ENCODE data around the gene BAZ2B.

The BAZ2B gene

GRCh38 chr2:159573846-159574606 lies 42.3 kb downstream of the BAZ2B start:
- DNase-seq (ENCODE audit: low spot score) = no peak

- no peak for DNase-seq (ENCODE audit: low spot score)
These were observed 43.1 kb downstream of the BAZ2B start for GRCh38 chr2:159573294-159573693.

GRCh38 chr2:159572459-159572858 lies 43.9 kb downstream of the BAZ2B start:
- no peak for DNase-seq (ENCODE audit: low spot score)

- DNase-seq (ENCODE audit: low spot score) = no peak
These were observed 44.6 kb downstream of the BAZ2B start for GRCh38 chr2:159571540-159572260.

GRCh38 chr2:159564081-159564480 lies 52.3 kb downstream of the BAZ2B start:
- no peak for DNase-seq (ENCODE audit: low spot score)

- no peak for DNase-seq (ENCODE audit: low spot score)
These were observed 54.1 kb downstream of the BAZ2B start for GRCh38 chr2:159562248-159562647.

- DNase-seq (ENCODE audit: low spot score) = no peak
These were observed 54.6 kb downstream of the BAZ2B start for GRCh38 chr2:159561786-159562185.

GRCh38 chr2:159561242-159561641 lies 55.1 kb downstream of the BAZ2B start:
- no peak for DNase-seq (ENCODE audit: low spot score)

- no peak for DNase-seq (ENCODE audit: low spot score)
These were observed 57.3 kb downstream of the BAZ2B start for GRCh38 chr2:159559034-159559433.

GRCh38 chr2:159558479-159558878 lies 57.9 kb downstream of the BAZ2B start:
- no peak for DNase-seq (ENCODE audit: low spot score)

- no peak for DNase-seq (ENCODE audit: low spot score)
These were observed 58.8 kb downstream of the BAZ2B start for GRCh38 chr2:159557437-159558034.

- no peak for DNase-seq (ENCODE audit: low spot score)
These were observed 60.5 kb downstream of the BAZ2B start for GRCh38 chr2:159555651-159556392.

GRCh38 chr2:159553727-159554126 lies 62.6 kb downstream of the BAZ2B start:
- DNase-seq (ENCODE audit: low spot score) = no peak

GRCh38 chr2:159551806-159552205 lies 64.5 kb downstream of the BAZ2B start:
- DNase-seq (ENCODE audit: low spot score) = no peak

GRCh38 chr2:159550231-159550630 lies 66.1 kb downstream of the BAZ2B start:
- no peak for DNase-seq (ENCODE audit: low spot score)

GRCh38 chr2:159549234-159549633 lies 67.1 kb downstream of the BAZ2B start:
- DNase-seq (ENCODE audit: low spot score) = no peak

- no peak for DNase-seq (ENCODE audit: low spot score)
These were observed 69.5 kb downstream of the BAZ2B start for GRCh38 chr2:159546716-159547430.

- no peak for DNase-seq (ENCODE audit: low spot score)
These were observed 70.3 kb downstream of the BAZ2B start for GRCh38 chr2:159546039-159546438.

- no peak for DNase-seq (ENCODE audit: low spot score)
These were observed 71.3 kb downstream of the BAZ2B start for GRCh38 chr2:159545085-159545484.

- DNase-seq (ENCODE audit: low spot score) = no peak
These were observed 74.2 kb downstream of the BAZ2B start for GRCh38 chr2:159542101-159542500.

GRCh38 chr2:159539701-159540100 lies 76.6 kb downstream of the BAZ2B start:
- DNase-seq (ENCODE audit: low spot score) = no peak

- no peak for DNase-seq (ENCODE audit: low spot score)
These were observed 77.5 kb downstream of the BAZ2B start for GRCh38 chr2:159538801-159539200.

Data from germinal center (tissue), 1 donor.